Panc1 (cell line): ENCODE data around the gene CCM2. TPM values are rescaled to one million over a fixed set of nuclear protein-coding genes. Genes with fewer than 3 reads are reported as not detected.

Experiments used
- ATAC-seq: fragments of 200-7000 bp; cut with Tn5 transposase; 2 replicates; pipeline ENCODE4 v1.9.1; 2020; ENCODE audit warnings: mild to moderate bottlenecking, moderate library complexity
- BruUV-seq: library from RNA; stranded (reverse); fragments of 400-500 nt; replicated peaks from 2 replicates; lab custom pipeline; 2021; lab: Mats Ljungman, UMichigan
- CTCF ChIA-PET: fragments of 300-600 bp; sonication (Branson Sonifier 250); formaldehyde crosslinking; loops from one replicate; lab custom pipeline; 2022; ENCODE audit warnings: antibody characterized with exemption; lab: Charles Lee
- POLR2A ChIA-PET: fragments of 300-600 bp; sonication (Branson Sonifier 250); formaldehyde crosslinking; loops from one replicate; lab custom pipeline; 2022; ENCODE audit warnings: antibody characterized with exemption; lab: Charles Lee
- DNase-seq: peaks from one replicate; pipeline ENCODE4 v3.0.0-alpha.2; 2010; ENCODE audit warnings: low read depth, low spot score
- H3K27ac ChIP-seq: 2 replicates; pipeline ENCODE4 v1.5.1; 2011; ENCODE audit warnings: mild to moderate bottlenecking, low read length, inconsistent platforms
- H3K27me3 ChIP-seq: fragments of 200-500 bp; sonication (Bioruptor generic); 2 replicates; pipeline ENCODE4 v1.6.0; 2014; ENCODE audit warnings: low read length, inconsistent platforms; ENCODE audit not compliant: control insufficient read depth, insufficient read depth
- H3K36me3 ChIP-seq: fragments of 200-500 bp; sonication (Bioruptor generic); 2 replicates; pipeline ENCODE4 v1.5.1; 2014; ENCODE audit warnings: inconsistent platforms, mild to moderate bottlenecking, low read length, moderate library complexity; ENCODE audit not compliant: control insufficient read depth, insufficient read depth
- H3K4me1 ChIP-seq: 2 replicates; pipeline ENCODE4 v1.5.1; 2011; ENCODE audit warnings: inconsistent platforms, mild to moderate bottlenecking, low read length, moderate library complexity; ENCODE audit not compliant: control insufficient read depth, insufficient read depth
- H3K4me3 ChIP-seq, 2 experiments: 2 replicates each; pipeline ENCODE4 v1.5.1; 2011 to 2012; ENCODE audit warnings: low read depth in 2 of 2, low read length in 2 of 2, mild to moderate bottlenecking in 2 of 2, inconsistent platforms in 1 of 2, moderate library complexity in 1 of 2
- H3K9me3 ChIP-seq: fragments of 200-500 bp; sonication (Bioruptor generic); 2 replicates; pipeline ENCODE4 v1.5.1; 2014; ENCODE audit warnings: low read depth, mild to moderate bottlenecking, inconsistent platforms, low read length, moderate library complexity; ENCODE audit not compliant: control insufficient read depth, insufficient read depth
- POLR2AphosphoS5 ChIP-seq: IDR thresholded peaks from 2 replicates; pipeline ENCODE4 v1.6.1; 2012; ENCODE audit warnings: mild to moderate bottlenecking, low read depth, low read length, moderate library complexity
- REST ChIP-seq, 2 experiments: IDR thresholded peaks; 2 replicates each; pipeline ENCODE4 v1.6.1; 2011 to 2012; ENCODE audit warnings: low read depth in 2 of 2, control low read depth in 1 of 2, low read length in 1 of 2, mild to moderate bottlenecking in 1 of 2, moderate library complexity in 1 of 2; ENCODE audit not compliant: insufficient read depth in 1 of 2
- SIN3A ChIP-seq: IDR thresholded peaks from 2 replicates; pipeline ENCODE4 v1.6.1; 2012; ENCODE audit warnings: low read depth, mild to moderate bottlenecking, low read length, moderate library complexity, borderline replicate concordance; ENCODE audit not compliant: insufficient read depth
- TCF7L2 ChIP-seq: IDR thresholded peaks from 2 replicates; pipeline ENCODE4 v1.6.1; 2011; ENCODE audit warnings: mild to moderate bottlenecking, low read depth, low read length, inconsistent platforms
- in situ Hi-C: cut with HindIII; loops from 2 replicates; pipeline ENCODE4 v1.10.0; 2016; ENCODE audit warnings: low sequenced_read_pairs, low pct_unique_long_range_greater_than_20kb
- intact Hi-C: fragments of 100-400 bp; cut with micrococcal nuclease; formaldehyde crosslinking; loops from one replicate; pipeline ENCODE4 v1.10.0; 2022; ENCODE audit not compliant: unreplicated experiment
- total RNA-seq: library from RNA; stranded (reverse); gene quantifications from one replicate; pipeline ENCODE4 v1.2.1, GENCODE V29; 2021; ENCODE audit not compliant: unreplicated experiment
- TF ChIP-seq, protein P1 (sequence below): fragments of 450-650 bp; IDR thresholded peaks from 2 replicates; pipeline ENCODE4 v1.5.1; 2017; ENCODE audit warnings: mild to moderate bottlenecking

The CCM2 gene
- total RNA-seq, 1 experiment from 2014 or later: 97.1 TPM

- TF ChIP-seq REST (IDR thresholded peaks at IDR 0.05; ENCODE audit: insufficient read depth in 1 of 2, low read depth in 2 of 2, low read length in 1 of 2) (no peak), TCF7L2 (no peak), POLR2AphosphoS5 (no peak), SIN3A (no peak)
- TF ChIP-seq, protein P1, sequence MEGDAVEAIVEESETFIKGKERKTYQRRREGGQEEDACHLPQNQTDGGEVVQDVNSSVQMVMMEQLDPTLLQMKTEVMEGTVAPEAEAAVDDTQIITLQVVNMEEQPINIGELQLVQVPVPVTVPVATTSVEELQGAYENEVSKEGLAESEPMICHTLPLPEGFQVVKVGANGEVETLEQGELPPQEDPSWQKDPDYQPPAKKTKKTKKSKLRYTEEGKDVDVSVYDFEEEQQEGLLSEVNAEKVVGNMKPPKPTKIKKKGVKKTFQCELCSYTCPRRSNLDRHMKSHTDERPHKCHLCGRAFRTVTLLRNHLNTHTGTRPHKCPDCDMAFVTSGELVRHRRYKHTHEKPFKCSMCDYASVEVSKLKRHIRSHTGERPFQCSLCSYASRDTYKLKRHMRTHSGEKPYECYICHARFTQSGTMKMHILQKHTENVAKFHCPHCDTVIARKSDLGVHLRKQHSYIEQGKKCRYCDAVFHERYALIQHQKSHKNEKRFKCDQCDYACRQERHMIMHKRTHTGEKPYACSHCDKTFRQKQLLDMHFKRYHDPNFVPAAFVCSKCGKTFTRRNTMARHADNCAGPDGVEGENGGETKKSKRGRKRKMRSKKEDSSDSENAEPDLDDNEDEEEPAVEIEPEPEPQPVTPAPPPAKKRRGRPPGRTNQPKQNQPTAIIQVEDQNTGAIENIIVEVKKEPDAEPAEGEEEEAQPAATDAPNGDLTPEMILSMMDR: no peak
- DNase-seq (no peak), ATAC-seq (no peak)
- in situ Hi-C loops (no loop called here), intact Hi-C loops (no loop called here)
- Histone ChIP-seq H3K4me1 (peaks cover 6% of the 10 kb centered on the region; the same call in 1 of the 2 replicates), H3K27ac (no peak overlapping the region), H3K27me3 (0 out of 2 replicates have a peak, but pooled peaks cover 2% of the 10 kb centered on the region), H3K4me3 (peak overlapping the region in 1 of 2 experiments; percentile 47; a peak in 1 of 4 replicates), H3K9me3 (no peaks in the 10 kb centered on the region), H3K36me3 (no peaks in the 10 kb centered on the region)
- ChIA-PET POLR2A (interaction anchor here (0.6 kb wide), 1 partner anchor 23 kb away, joined by 6 read pairs; no protein-coding TSS in a partner anchor), CTCF (no interaction called here)
- no TSS peak for BruUV-seq
Measured at GRCh38 chr7:45087301-45088145, 87.5 kb downstream of the CCM2 start.

DNA sequence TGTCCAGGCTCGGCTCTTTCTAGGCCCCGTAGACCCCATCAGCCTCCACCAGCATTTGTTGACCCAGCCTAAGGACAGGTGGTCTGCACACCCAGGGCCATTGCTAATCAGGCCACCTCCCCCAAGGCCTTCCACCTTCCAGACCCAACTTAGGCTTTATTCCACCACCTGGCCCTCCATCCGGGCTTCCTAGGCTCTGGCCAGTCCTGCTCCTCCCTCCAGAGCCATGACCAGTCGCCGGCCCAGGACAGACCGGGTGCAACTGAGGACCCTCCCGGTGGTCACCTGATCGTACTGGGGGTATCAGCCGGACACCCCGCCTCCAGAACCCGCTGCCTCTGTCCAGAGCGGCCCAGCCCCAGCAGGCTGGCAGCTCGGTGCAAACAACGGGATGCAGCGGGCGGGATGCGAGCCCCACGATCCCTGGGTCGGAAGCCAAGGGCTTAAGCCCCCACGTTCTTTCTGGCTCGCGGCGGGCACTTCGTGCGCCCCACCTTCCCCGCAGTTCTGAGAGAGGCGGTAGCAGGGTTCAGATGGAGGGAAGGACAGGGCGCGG lies 88.2 kb downstream of the CCM2 start:
- Histone ChIP-seq H3K4me1 (peaks cover 11% of the 10 kb centered on the region; the same call in 1 of the 2 replicates), H3K4me3 (peak overlapping the region in 1 of 2 experiments; percentile 47; a peak in 1 of 4 replicates), H3K9me3 (no peaks in the 10 kb centered on the region), H3K27ac (no peak overlapping the region), H3K36me3 (no peaks in the 10 kb centered on the region), H3K27me3 (0 out of 2 replicates have a peak, but pooled peaks cover 2% of the 10 kb centered on the region)
- BruUV-seq: no TSS peak
- CTCF ChIA-PET: no interaction called here
- in situ Hi-C loops (no loop called here), intact Hi-C loops (no loop called here)
- POLR2A ChIA-PET: no interaction called here
- ATAC-seq (no peak), DNase-seq (no peak)
- TF ChIP-seq, protein P1: no peak
- TF ChIP-seq TCF7L2 (no peak), REST (IDR thresholded peaks at IDR 0.05; ENCODE audit: insufficient read depth in 1 of 2, low read depth in 2 of 2, low read length in 1 of 2) (no peak), POLR2AphosphoS5 (no peak), SIN3A (no peak)
